MCF 10A (cell line): ENCODE measurements around the gene ANLN. TPM values are rescaled to one million over a fixed set of nuclear protein-coding genes. Genes with fewer than 3 reads are reported as not detected.

Experiments
- BruUV-seq: library from RNA; stranded (reverse); fragments of 400-500 nt; replicated peaks from 2 replicates; lab custom pipeline; 2021; lab: Mats Ljungman, UMichigan
- CTCF ChIA-PET: fragments of 300-600 bp; sonication (Branson Sonifier 250); formaldehyde crosslinking; extraction: SDS; loops from one replicate; lab custom pipeline; 2021; ENCODE audit warnings: antibody characterized with exemption, inconsistent platforms; lab: Yijun Ruan, JAX
- POLR2A ChIA-PET: fragments of 300-600, 350-650 bp; sonication (Branson Sonifier 250); formaldehyde crosslinking; extraction: SDS; loops from one replicate; lab custom pipeline; 2020; ENCODE audit warnings: antibody characterized with exemption, inconsistent platforms; lab: Yijun Ruan, JAX
- DNase-seq: peaks from one replicate; pipeline ENCODE4 v3.0.0-alpha.2; 2018; ENCODE audit not compliant: unreplicated experiment
- H3K27ac Mint-ChIP-seq: one replicate; pipeline ENCODE4 v1.8.0; 2022; ENCODE audit warnings: mild to moderate bottlenecking, low read depth, mixed read lengths; ENCODE audit not compliant: unreplicated experiment
- H3K27me3 Mint-ChIP-seq: one replicate; pipeline ENCODE4 v1.8.0; 2022; ENCODE audit warnings: mixed read lengths; ENCODE audit not compliant: insufficient read depth, unreplicated experiment
- H3K36me3 Mint-ChIP-seq: one replicate; pipeline ENCODE4 v1.8.0; 2022; ENCODE audit warnings: mild to moderate bottlenecking, moderate library complexity, mixed read lengths; ENCODE audit not compliant: insufficient read depth, unreplicated experiment
- H3K4me1 Mint-ChIP-seq: one replicate; pipeline ENCODE4 v1.8.0; 2022; ENCODE audit warnings: mixed read lengths; ENCODE audit not compliant: insufficient read depth, unreplicated experiment
- H3K4me3 Mint-ChIP-seq: one replicate; pipeline ENCODE4 v1.8.0; 2022; ENCODE audit warnings: mild to moderate bottlenecking, moderate library complexity, mixed read lengths; ENCODE audit not compliant: unreplicated experiment
- H3K9me3 Mint-ChIP-seq: one replicate; pipeline ENCODE4 v1.8.0; 2022; ENCODE audit warnings: mixed read lengths; ENCODE audit not compliant: unreplicated experiment
- CTCF ChIP-seq: fragments of 200-600 bp; IDR thresholded peaks from one replicate; pipeline ENCODE4 v1.8.0; 2022; ENCODE audit warnings: antibody characterized with exemption, mild to moderate bottlenecking; ENCODE audit not compliant: unreplicated experiment
- intact Hi-C: fragments of 100-400 bp; cut with micrococcal nuclease; formaldehyde crosslinking; loops from 2 replicates; pipeline ENCODE4 v1.14.1; 2022
- total RNA-seq: library from RNA; stranded (reverse); gene quantifications from 2 replicates; pipeline ENCODE4 v1.2.3, GENCODE V29; 2022

ANLN gene
- total RNA-seq, 1 experiment from 2014 or later = 104 TPM

- no peak for TF ChIP-seq CTCF
- CTCF ChIA-PET = interaction anchor here (1.1 kb wide), 1 partner anchor 19 kb away, joined by 3 read pairs; no protein-coding TSS in a partner anchor
Observed at GRCh38 chr7:36468370-36469101, 78.9 kb downstream of the ANLN start.

GRCh38 chr7:36469236-36469635 is 79.6 kb downstream of the ANLN start:
- H3K36me3 Mint-ChIP-seq = no peaks in the 10 kb centered on the region
- no peak for TF ChIP-seq CTCF
- H3K27me3 Mint-ChIP-seq = no peaks in the 10 kb centered on the region
- ChIA-PET CTCF (interaction anchor here (0.9 to 1.1 kb wide), 3 partner anchors 19 to 729 kb away, joined by 3 to 4 read pairs (median 3); no protein-coding TSS in a partner anchor), POLR2A (interaction anchor here (0.6 to 0.8 kb wide), 3 partner anchors 9 to 41 kb away, joined by 3 to 4 read pairs (median 4); no protein-coding TSS in a partner anchor)
- peaks cover 6% of the 10 kb centered on the region for H3K9me3 Mint-ChIP-seq
- H3K4me3 Mint-ChIP-seq = no peak overlapping the region
- no TSS peak for BruUV-seq
- intact Hi-C loops = no loop called here
- H3K4me1 Mint-ChIP-seq = peaks cover 14% of the 10 kb centered on the region
- no peak for DNase-seq
- H3K27ac Mint-ChIP-seq = no peak overlapping the region

More at GRCh38 chr7:36468370-36469101, 78.9 kb downstream of the ANLN start:
- Mint-ChIP-seq H3K27me3 (no peaks in the 10 kb centered on the region), H3K36me3 (no peaks in the 10 kb centered on the region), H3K9me3 (peaks cover 6% of the 10 kb centered on the region), H3K27ac (no peak overlapping the region), H3K4me1 (peaks cover 8% of the 10 kb centered on the region), H3K4me3 (no peak overlapping the region)
- POLR2A ChIA-PET = interaction anchor here (0.7 kb wide), 1 partner anchor 8 kb away, joined by 3 read pairs; no protein-coding TSS in a partner anchor
- intact Hi-C loops = no loop called here
- DNase-seq = no peak
- no TSS peak for BruUV-seq

- H3K36me3 Mint-ChIP-seq = no peaks in the 10 kb centered on the region
- H3K4me3 Mint-ChIP-seq = no peak overlapping the region
- POLR2A ChIA-PET = no interaction called here
- BruUV-seq = no TSS peak
- DNase-seq = no peak
- CTCF ChIA-PET = interaction anchor here (0.5 to 5.7 kb wide), 11 partner anchors 11 to 763 kb away, joined by 3 to 46 read pairs (median 4); no protein-coding TSS in a partner anchor
- intact Hi-C loops = loop anchor here (5.0 kb wide), 2 partner anchors 710 to 725 kb away; no protein-coding TSS in a partner anchor
- no peak overlapping the region for H3K27ac Mint-ChIP-seq
- no peak for TF ChIP-seq CTCF
- H3K4me1 Mint-ChIP-seq = peaks cover 19% of the 10 kb centered on the region
- no peaks in the 10 kb centered on the region for H3K27me3 Mint-ChIP-seq
- H3K9me3 Mint-ChIP-seq = no peaks in the 10 kb centered on the region
Observed at GRCh38 chr7:36472141-36472729, 82.6 kb downstream of the ANLN start.
